Testis (tissue), 2 donors: ENCODE results near the gene SLC24A3.

ENCODE experiments used
- POLR2A ChIP-seq: fragments of 450-650 bp; IDR thresholded peaks from one replicate; pipeline ENCODE4 v1.6.1; 2017; ENCODE audit warnings: antibody characterized with exemption, mild to moderate bottlenecking, moderate library complexity
- TF ChIP-seq, protein P1 (sequence below), 3 experiments: fragments of 450-650 bp in 2 of 3; fragments of 200-600 bp in 1 of 3; sonication (generic) in 1 of 3; IDR thresholded peaks; one replicate each; pipeline ENCODE4 v1.5.1; 2016 to 2019; ENCODE audit warnings: antibody characterized with exemption in 3 of 3, mild to moderate bottlenecking in 2 of 3, moderate library complexity in 1 of 3

DNA sequence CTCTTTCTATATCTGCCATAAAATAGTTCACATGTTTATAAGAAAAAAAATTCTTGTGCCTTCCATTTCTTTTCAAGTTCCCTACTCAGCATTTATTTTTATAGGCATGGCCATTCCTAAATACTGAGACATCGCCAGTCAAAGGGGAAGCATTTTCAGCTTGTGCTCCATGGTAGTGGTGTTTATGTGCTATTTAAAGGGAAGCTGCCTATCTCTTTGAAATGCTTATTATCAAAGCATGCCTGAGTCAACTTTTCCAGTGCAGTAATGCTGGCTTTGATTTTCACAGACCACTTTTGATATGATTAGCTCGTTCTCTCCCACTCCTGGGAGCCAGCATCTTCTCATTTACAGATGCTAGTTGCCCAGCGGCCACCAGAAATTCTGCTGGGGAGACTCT is 421.5 kb downstream of the SLC24A3 start:
- TF ChIP-seq, protein P1, sequence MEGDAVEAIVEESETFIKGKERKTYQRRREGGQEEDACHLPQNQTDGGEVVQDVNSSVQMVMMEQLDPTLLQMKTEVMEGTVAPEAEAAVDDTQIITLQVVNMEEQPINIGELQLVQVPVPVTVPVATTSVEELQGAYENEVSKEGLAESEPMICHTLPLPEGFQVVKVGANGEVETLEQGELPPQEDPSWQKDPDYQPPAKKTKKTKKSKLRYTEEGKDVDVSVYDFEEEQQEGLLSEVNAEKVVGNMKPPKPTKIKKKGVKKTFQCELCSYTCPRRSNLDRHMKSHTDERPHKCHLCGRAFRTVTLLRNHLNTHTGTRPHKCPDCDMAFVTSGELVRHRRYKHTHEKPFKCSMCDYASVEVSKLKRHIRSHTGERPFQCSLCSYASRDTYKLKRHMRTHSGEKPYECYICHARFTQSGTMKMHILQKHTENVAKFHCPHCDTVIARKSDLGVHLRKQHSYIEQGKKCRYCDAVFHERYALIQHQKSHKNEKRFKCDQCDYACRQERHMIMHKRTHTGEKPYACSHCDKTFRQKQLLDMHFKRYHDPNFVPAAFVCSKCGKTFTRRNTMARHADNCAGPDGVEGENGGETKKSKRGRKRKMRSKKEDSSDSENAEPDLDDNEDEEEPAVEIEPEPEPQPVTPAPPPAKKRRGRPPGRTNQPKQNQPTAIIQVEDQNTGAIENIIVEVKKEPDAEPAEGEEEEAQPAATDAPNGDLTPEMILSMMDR (IDR thresholded peaks at IDR 0.05): no peak
- TF ChIP-seq POLR2A: no peak
